SU-DHL-6 (cell line): ENCODE measurements around the gene RBP4.

Source experiments
- H2AFZ ChIP-seq: fragments of 200-600 bp; sonication (generic); 2 replicates; pipeline ENCODE4 v1.6.1; 2014; ENCODE audit warnings: low read depth, mild to moderate bottlenecking, moderate library complexity, mixed read lengths, antibody characterized with exemption, low read length; ENCODE audit not compliant: severe bottlenecking
- H3F3A ChIP-seq: fragments of 200-600 bp; shearing (Covaris generic); 2 replicates; pipeline ENCODE4 v1.6.0; 2016; ENCODE audit warnings: antibody characterized with exemption, mild to moderate bottlenecking; ENCODE audit not compliant: insufficient read depth
- H3K27ac ChIP-seq: fragments of 200-600 bp; sonication (generic); 2 replicates; pipeline ENCODE4 v1.5.1; 2016; ENCODE audit warnings: low read depth, mild to moderate bottlenecking, low read length, moderate library complexity, mixed read lengths
- H3K27me3 ChIP-seq: fragments of 200-600 bp; sonication (generic), shearing (Covaris generic); 2 replicates; pipeline ENCODE4 v1.6.0; 2014; ENCODE audit warnings: mild to moderate bottlenecking, low read length
- H3K36me3 ChIP-seq: fragments of 200-600 bp; sonication (generic); 2 replicates; pipeline ENCODE4 v1.6.1; 2014; ENCODE audit warnings: mild to moderate bottlenecking, low read length, mixed read lengths
- H3K4me2 ChIP-seq: fragments of 300-600, 200-600 bp; shearing (Covaris generic), sonication (generic); 2 replicates; pipeline ENCODE4 v1.6.0; 2014; ENCODE audit warnings: low read length, low read depth, mild to moderate bottlenecking; ENCODE audit not compliant: poor library complexity, severe bottlenecking
- H3K4me3 ChIP-seq: fragments of 200-600 bp; sonication (generic); 2 replicates; pipeline ENCODE4 v1.5.1; 2014; ENCODE audit warnings: antibody characterized with exemption, low read length, mild to moderate bottlenecking, mixed read lengths; ENCODE audit not compliant: insufficient read depth, poor library complexity, severe bottlenecking
- H3K79me2 ChIP-seq: fragments of 200-600 bp; sonication (generic); 2 replicates; pipeline ENCODE4 v1.6.1; 2014; ENCODE audit warnings: mild to moderate bottlenecking, low read length, moderate library complexity; ENCODE audit not compliant: insufficient read depth
- H3K9ac ChIP-seq: fragments of 200-600 bp; sonication (generic); 2 replicates; pipeline ENCODE4 v1.7.0; 2014; ENCODE audit warnings: mild to moderate bottlenecking, low read length
- H3K9me2 ChIP-seq: fragments of 200-600 bp; sonication (generic); replicated peaks from 2 replicates; pipeline ENCODE4 v1.6.1; 2014; ENCODE audit warnings: low read length; ENCODE audit not compliant: insufficient read depth
- H3K9me3 ChIP-seq: fragments of 200-600 bp; sonication (generic); 2 replicates; pipeline ENCODE4 v1.6.1; 2014; ENCODE audit warnings: low read length, mixed read lengths; ENCODE audit not compliant: insufficient read depth
- H4K20me1 ChIP-seq: fragments of 200-600 bp; sonication (generic); 2 replicates; pipeline ENCODE4 v1.6.1; 2014; ENCODE audit warnings: low read depth, mild to moderate bottlenecking, antibody characterized with exemption, low read length, moderate library complexity, mixed read lengths
- CTCF ChIP-seq: fragments of 200-600 bp; sonication (generic); IDR thresholded peaks from one replicate; pipeline ENCODE4 v1.5.1; 2017; ENCODE audit warnings: antibody characterized with exemption, mild to moderate bottlenecking, low read length, moderate library complexity; ENCODE audit not compliant: insufficient read depth, poor library complexity, severe bottlenecking
- EZH2phosphoT487 ChIP-seq: fragments of 200-600 bp; sonication (generic), shearing (Covaris generic); conservative IDR thresholded peaks from 2 replicates; pipeline ENCODE4 v1.6.1; 2018; ENCODE audit warnings: mild to moderate bottlenecking, antibody characterized with exemption, low read length, moderate library complexity, mixed read lengths

RBP4 gene

DNA sequence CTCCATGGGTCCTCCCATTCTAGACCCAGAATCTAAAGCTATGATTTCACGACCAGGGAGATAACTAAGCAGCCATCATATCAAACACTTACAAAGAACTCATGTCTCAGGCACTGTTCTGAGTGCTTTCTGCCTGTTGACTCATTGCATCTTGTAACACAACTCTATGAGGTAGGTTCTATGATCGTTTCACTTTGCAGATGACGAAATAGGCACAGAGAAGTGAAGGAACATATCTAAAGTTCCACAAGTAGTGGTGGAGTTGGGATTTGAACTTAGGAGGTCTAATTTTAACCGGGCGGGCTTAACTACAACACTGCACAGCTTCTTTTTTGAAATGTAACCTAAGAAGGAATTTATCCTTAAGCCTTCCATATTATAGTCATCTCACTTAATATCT lies 2.9 kb downstream of the RBP4 start:
- Histone ChIP-seq H3K4me2 (no peak overlapping the region), H3K4me3 (no peak overlapping the region), H3K9me2 (no peaks in the 10 kb centered on the region), H3K79me2 (no peaks in the 10 kb centered on the region), H3K9me3 (no peaks in the 10 kb centered on the region), H3K27me3 (no peaks in the 10 kb centered on the region), H2AFZ (no peak overlapping the region), H3K27ac (no peak overlapping the region), H3F3A (no peaks in the 10 kb centered on the region), H3K9ac (no peak overlapping the region), H4K20me1 (no peaks in the 10 kb centered on the region), H3K36me3 (no peaks in the 10 kb centered on the region)
- no peak for TF ChIP-seq CTCF
- no peak for TF ChIP-seq EZH2phosphoT487

GRCh38 chr10:93597075-93597599 lies 3.9 kb downstream of the RBP4 start:
- TF ChIP-seq CTCF (no peak), EZH2phosphoT487 (no peak)
- Histone ChIP-seq H3K9me3 (no peaks in the 10 kb centered on the region), H3K27me3 (no peaks in the 10 kb centered on the region), H4K20me1 (no peaks in the 10 kb centered on the region), H3K36me3 (no peaks in the 10 kb centered on the region), H3K4me3 (no peak overlapping the region), H3K4me2 (no peak overlapping the region), H3F3A (no peaks in the 10 kb centered on the region), H3K9me2 (no peaks in the 10 kb centered on the region), H2AFZ (no peak overlapping the region), H3K79me2 (no peaks in the 10 kb centered on the region), H3K9ac (no peak overlapping the region), H3K27ac (no peak overlapping the region)

DNA sequence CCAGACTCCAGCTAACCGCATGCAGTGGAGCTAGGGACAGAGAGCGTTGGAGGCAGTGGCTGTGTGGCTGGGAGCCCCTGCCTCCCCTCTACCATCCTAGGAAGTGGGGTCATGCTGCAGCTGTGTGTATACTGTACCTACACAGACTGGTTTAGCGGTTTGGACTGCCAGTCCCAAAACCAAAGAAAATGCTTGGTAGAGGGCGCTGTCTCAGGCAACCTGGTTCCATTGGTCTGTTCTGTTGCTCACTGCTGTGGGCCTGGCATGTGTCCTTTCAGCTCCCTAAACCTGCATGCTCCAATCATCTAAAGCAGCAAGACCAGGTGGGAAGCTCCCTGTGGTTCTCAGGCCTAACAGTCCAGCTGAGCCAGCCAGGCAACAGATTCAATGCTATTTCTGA lies 4.5 kb downstream of the RBP4 start:
- no peaks in the 10 kb centered on the region for H3K9me2 ChIP-seq
- no peaks in the 10 kb centered on the region for H3K36me3 ChIP-seq
- no peak overlapping the region for H3K4me2 ChIP-seq
- H3K9ac ChIP-seq: no peak overlapping the region
- H3K27me3 ChIP-seq: no peaks in the 10 kb centered on the region
- H2AFZ ChIP-seq: no peak overlapping the region
- no peak for TF ChIP-seq EZH2phosphoT487
- TF ChIP-seq CTCF: no peak
- no peak overlapping the region for H3K4me3 ChIP-seq
- H3F3A ChIP-seq: no peaks in the 10 kb centered on the region
- H4K20me1 ChIP-seq: no peaks in the 10 kb centered on the region
- H3K9me3 ChIP-seq: no peaks in the 10 kb centered on the region
- no peak overlapping the region for H3K27ac ChIP-seq
- H3K79me2 ChIP-seq: no peaks in the 10 kb centered on the region
